Small intestine (tissue), 7 donors: ENCODE results near the gene SLC6A13. TPM values are rescaled to one million over a fixed set of nuclear protein-coding genes. Genes with fewer than 3 reads are reported as not detected.
"Not testable (repeated sequence)": the region's sequence is repeated elsewhere in the genome, so short reads cannot be mapped to it uniquely, and the experiment has no call there.

Experiments used
- DNase-seq, 2 donors: peaks; one replicate each; pipeline versions ENCODE4 v3.0.0 to v3.0.0-alpha.2; 2013
- FAIRE-seq: peaks from 2 replicates; lab custom pipeline; 2012; peaks lifted over from hg19 to GRCh38; lab: Jason Lieb, UNC
- H3K27ac ChIP-seq, 3 donors: one replicate each; pipeline ENCODE4 v1.5.1; 2013; ENCODE audit warnings: low read length in 2 of 3, mild to moderate bottlenecking in 2 of 3, control low read depth in 1 of 3, inconsistent platforms in 1 of 3, low read depth in 1 of 3, moderate library complexity in 1 of 3
- H3K27me3 ChIP-seq, 3 donors: one replicate each; pipeline ENCODE4 v1.6.1; 2013; ENCODE audit warnings: low read length in 3 of 3, inconsistent platforms in 1 of 3; ENCODE audit not compliant: control insufficient read depth in 3 of 3, insufficient read depth in 3 of 3
- H3K36me3 ChIP-seq, 3 donors: one replicate each; pipeline ENCODE4 v1.6.1; 2013; ENCODE audit warnings: low read length in 3 of 3, inconsistent platforms in 1 of 3, low read depth in 1 of 3, mild to moderate bottlenecking in 1 of 3, moderate library complexity in 1 of 3; ENCODE audit not compliant: control insufficient read depth in 3 of 3, insufficient read depth in 2 of 3
- H3K4me1 ChIP-seq, 3 donors: one replicate each; pipeline ENCODE4 v1.6.1; 2013; ENCODE audit warnings: low read length in 2 of 3, inconsistent platforms in 1 of 3, low read depth in 1 of 3, mild to moderate bottlenecking in 1 of 3, moderate library complexity in 1 of 3; ENCODE audit not compliant: control insufficient read depth in 3 of 3, insufficient read depth in 2 of 3
- H3K4me3 ChIP-seq, 3 donors: one replicate each; pipeline ENCODE4 v1.5.1; 2013; ENCODE audit warnings: low read length in 3 of 3, control low read depth in 1 of 3, inconsistent platforms in 1 of 3, low read depth in 1 of 3, mild to moderate bottlenecking in 1 of 3, moderate library complexity in 1 of 3
- H3K9me3 ChIP-seq, 2 donors: one replicate each; pipeline ENCODE4 v1.6.1; 2013; ENCODE audit warnings: low read depth in 1 of 2, low read length in 1 of 2; ENCODE audit not compliant: control insufficient read depth in 2 of 2, insufficient read depth in 1 of 2
- WGBS, 3 donors: extraction: QIAGEN DNeasy Blood & Tissue Kit; methylation state at CpG; one replicate each; pipeline ENCODE4 v1.1.7; 2013; 5-methylcytosine and 5-hydroxymethylcytosine counted together
- polyA plus RNA-seq, 4 donors: library from polyadenylated mRNA; stranded (reverse) in 3 of 4; unstranded in 1 of 4; fragments of 200-250 nt in 3 of 4; fragments of 120-200 nt in 1 of 4; gene quantifications; one replicate each; pipeline versions ENCODE4 v1.2.1 to v1.2.3, GENCODE V29; 2013
- donor health status: healthy with polysubstance abuse.
- donor health status: control.
- donor health status: control.
- donor health status: Bipolar disorder and iron deficiency.
- donor health status: healthy.

The SLC6A13 gene
- polyA plus RNA-seq, 4 donors = 0.24 to 18.6 (median 5.8) TPM

GRCh38 chr12:237026-237815 lies 25.4 kb downstream of the SLC6A13 start:
- WGBS, 3 donors = 37 to 74% (median 43%) methylated on average over 13 of the region's 13 CpGs
- FAIRE-seq = no peak

GRCh38 chr12:236445-236844 lies 26.2 kb downstream of the SLC6A13 start:
- Histone ChIP-seq H3K27me3 (peaks cover 0 to 3% (median 0%) of the 10 kb centered on the region in 3 donors), H3K4me1 (peaks cover 0 to 13% (median 0%) of the 10 kb centered on the region in 3 donors), H3K4me3 (no peak overlapping the region), H3K9me3 (peaks cover 4 to 31% of the 10 kb centered on the region in 2 donors), H3K36me3 (no peaks in the 10 kb centered on the region), H3K27ac (peak overlapping the region in 2 of 3 donors; percentile 38 to 88)
- WGBS, 3 donors = 67 to 83% (median 80%) methylated on average over 3 of the region's 3 CpGs
- FAIRE-seq (no peak), DNase-seq (peak in 1 of 2 donors; percentile 86)

More at GRCh38 chr12:237026-237815, 25.4 kb downstream of the SLC6A13 start:
- peaks cover 4 to 31% of the 10 kb centered on the region in 2 donors for H3K9me3 ChIP-seq
- H3K27ac ChIP-seq = peak overlapping the region; percentile 45 to 88 (median 55)
- H3K27me3 ChIP-seq = peaks cover 0 to 3% (median 0%) of the 10 kb centered on the region in 3 donors
- H3K36me3 ChIP-seq = no peaks in the 10 kb centered on the region
- H3K4me3 ChIP-seq = peak overlapping the region in 1 of 3 donors; percentile 39
- peaks cover 0 to 13% (median 0%) of the 10 kb centered on the region in 3 donors for H3K4me1 ChIP-seq
- peak; percentile 76 to 95 for DNase-seq

- Histone ChIP-seq H3K9me3 (peaks cover 4 to 31% of the 10 kb centered on the region in 2 donors), H3K4me1 (peaks cover 0 to 13% (median 0%) of the 10 kb centered on the region in 3 donors)
- not testable (repeated sequence) for H3K4me3 ChIP-seq, H3K36me3 ChIP-seq, H3K27ac ChIP-seq, H3K27me3 ChIP-seq, FAIRE-seq
- 61 to 82% (median 63%) methylated on average over 4 of the region's 4 CpGs for WGBS, 3 donors
- peak in 1 of 2 donors; percentile 62 for DNase-seq
Measured at GRCh38 chr12:235967-236366, 26.7 kb downstream of the SLC6A13 start.

DNA sequence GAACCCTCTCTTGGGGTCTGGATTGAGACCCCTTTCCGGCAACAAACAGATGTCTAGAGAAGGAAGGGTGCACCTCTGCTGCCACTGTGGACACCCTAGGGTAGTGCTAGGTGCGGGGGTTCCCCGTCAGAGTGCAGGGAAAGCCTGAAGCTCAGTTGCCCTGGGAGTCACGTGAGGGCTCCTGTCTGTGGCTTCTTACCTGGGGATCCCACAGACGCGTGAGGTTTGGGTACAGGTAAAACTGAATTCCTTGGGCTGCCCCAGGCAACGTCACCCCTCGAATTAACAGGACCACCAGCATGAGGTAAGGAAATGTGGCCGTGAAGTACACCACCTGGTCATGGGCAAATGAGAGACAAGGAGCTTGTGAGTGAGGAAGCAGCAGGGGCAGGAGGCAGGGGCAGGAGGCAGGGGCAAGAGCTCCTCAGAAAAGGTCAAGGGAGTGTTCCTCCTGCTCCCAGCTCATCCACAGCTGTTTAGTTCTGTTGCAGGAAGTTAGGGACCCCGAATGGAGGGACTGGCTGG lies 27.7 kb downstream of the SLC6A13 start:
- FAIRE-seq (no peak), DNase-seq (no peak)
- peaks cover 0 to 13% (median 0%) of the 10 kb centered on the region in 3 donors for H3K4me1 ChIP-seq
- peaks cover 4 to 31% of the 10 kb centered on the region in 2 donors for H3K9me3 ChIP-seq
- H3K27ac ChIP-seq = no peak overlapping the region
- 94% methylated on average over 10 of the region's 10 CpGs for WGBS, 3 donors
- H3K4me3 ChIP-seq = no peak overlapping the region
- peaks cover 0 to 3% (median 0%) of the 10 kb centered on the region in 3 donors for H3K27me3 ChIP-seq
- H3K36me3 ChIP-seq = no peaks in the 10 kb centered on the region

DNA sequence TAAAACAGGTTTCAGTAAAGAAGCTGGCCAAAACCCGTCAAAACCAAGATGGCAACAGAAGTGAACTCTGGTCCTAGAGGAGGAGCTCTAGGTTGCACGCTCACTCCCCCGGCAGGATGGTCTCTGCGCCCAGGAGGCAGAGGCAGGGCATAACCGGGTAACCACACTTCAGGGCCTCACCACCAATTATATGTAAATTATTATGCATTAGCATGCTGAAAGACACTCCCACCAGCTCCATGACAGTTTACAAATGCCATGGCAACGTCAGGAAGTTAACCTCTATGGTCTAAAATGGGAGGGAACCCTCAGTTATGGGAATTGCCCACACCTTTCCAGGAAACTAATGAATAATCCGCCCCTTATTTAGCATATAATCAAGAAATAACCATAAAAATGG lies 28.6 kb downstream of the SLC6A13 start:
- Histone ChIP-seq H3K4me3 (no peak overlapping the region), H3K27ac (no peak overlapping the region), H3K27me3 (peaks cover 0 to 3% (median 2%) of the 10 kb centered on the region in 3 donors), H3K9me3 (peaks cover 4 to 28% of the 10 kb centered on the region in 2 donors), H3K4me1 (peaks cover 0 to 13% (median 0%) of the 10 kb centered on the region in 3 donors), H3K36me3 (no peaks in the 10 kb centered on the region)
- FAIRE-seq (no peak), DNase-seq (no peak)
- 75 to 82% (median 76%) methylated on average over 7 of the region's 7 CpGs for WGBS, 3 donors

DNA sequence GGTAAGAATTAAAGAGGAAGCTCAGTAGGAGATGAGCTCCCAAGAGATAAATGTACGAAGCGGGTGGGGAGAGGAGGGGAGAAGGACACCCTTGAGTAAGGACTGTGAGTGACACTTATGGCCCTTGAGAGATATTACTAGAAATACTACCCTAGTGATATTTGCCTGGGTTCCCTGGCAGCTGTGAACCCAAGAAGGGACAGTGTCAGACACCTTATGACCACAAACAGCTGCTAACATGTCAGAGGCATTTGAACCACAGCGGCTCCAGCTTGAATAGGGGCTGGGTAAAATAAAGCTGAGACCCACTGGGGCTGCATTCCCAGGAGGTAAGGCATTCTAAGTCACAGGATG lies 29.0 kb downstream of the SLC6A13 start:
- DNase-seq (no peak), FAIRE-seq (no peak)
- H3K4me3 ChIP-seq = no peak overlapping the region
- peaks cover 0 to 3% (median 2%) of the 10 kb centered on the region in 3 donors for H3K27me3 ChIP-seq
- H3K4me1 ChIP-seq = peaks cover 0 to 13% (median 0%) of the 10 kb centered on the region in 3 donors
- 80 to 93% (median 82%) methylated on average over 3 of the region's 3 CpGs for WGBS, 3 donors
- H3K36me3 ChIP-seq = no peaks in the 10 kb centered on the region
- no peak overlapping the region for H3K27ac ChIP-seq
- H3K9me3 ChIP-seq = peaks cover 4 to 26% of the 10 kb centered on the region in 2 donors

GRCh38 chr12:232731-233614 lies 29.7 kb downstream of the SLC6A13 start:
- FAIRE-seq (no peak), DNase-seq (no peak)
- WGBS, 3 donors = 53 to 79% (median 69%) methylated on average over 19 of the region's 19 CpGs
- Histone ChIP-seq H3K27me3 (peaks cover 0 to 5% (median 2%) of the 10 kb centered on the region in 3 donors), H3K4me1 (peaks cover 0 to 12% (median 0%) of the 10 kb centered on the region in 3 donors), H3K36me3 (no peaks in the 10 kb centered on the region), H3K27ac (no peak overlapping the region), H3K9me3 (peaks cover 4 to 26% of the 10 kb centered on the region in 2 donors), H3K4me3 (no peak overlapping the region)
